IPS DF 4.7 (cell line): ENCODE results near the gene PCBP4.
A peak's percentile ranks its signal among the peaks of the same experiment; 100 is the strongest.

Source experiments
- DNase-seq: peaks from one replicate; pipeline ENCODE4 v3.0.0-alpha.2; 2013; ENCODE audit warnings: low spot score; ENCODE audit errors: extremely low read depth

Gene PCBP4

GRCh38 chr3:51955893-51956770, 11.1 kb downstream of the PCBP4 start:
- no peak for DNase-seq

- DNase-seq = no peak
Observed at GRCh38 chr3:51955175-51955892, 11.9 kb downstream of the PCBP4 start, which contains the start of gene GPR62. Gene GPR62, plus strand, starts transcription at chr3:51955381. Its CDS starts 272 bp downstream, at chr3:51955653.

GRCh38 chr3:51954713-51955112, 12.5 kb downstream of the PCBP4 start:
- DNase-seq = no peak

GRCh38 chr3:51954105-51954504, 13.1 kb downstream of the PCBP4 start:
- DNase-seq = no peak

DNA sequence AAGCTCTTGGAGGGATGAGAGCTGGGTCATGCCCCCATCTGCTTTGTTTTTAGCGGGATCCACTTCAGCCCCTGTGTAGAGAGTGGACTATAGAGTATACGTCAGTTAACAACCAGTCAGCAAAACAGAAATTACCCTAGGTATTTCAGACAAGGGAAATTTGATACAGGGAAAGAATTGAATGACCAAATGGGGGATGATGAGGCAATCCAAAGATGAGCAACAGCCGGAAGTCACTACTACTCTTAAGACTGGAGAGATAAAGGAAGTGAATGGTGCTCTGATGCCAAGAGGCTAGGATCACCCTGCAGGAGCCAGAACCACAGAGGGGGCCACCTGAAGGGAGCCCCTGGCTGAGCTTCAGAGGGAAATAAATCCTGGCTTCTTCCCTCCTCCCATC, 13.8 kb downstream of the PCBP4 start:
- DNase-seq = no peak

- no peak for DNase-seq
Observed at GRCh38 chr3:51950899-51951298, 16.4 kb downstream of the PCBP4 start.

DNA sequence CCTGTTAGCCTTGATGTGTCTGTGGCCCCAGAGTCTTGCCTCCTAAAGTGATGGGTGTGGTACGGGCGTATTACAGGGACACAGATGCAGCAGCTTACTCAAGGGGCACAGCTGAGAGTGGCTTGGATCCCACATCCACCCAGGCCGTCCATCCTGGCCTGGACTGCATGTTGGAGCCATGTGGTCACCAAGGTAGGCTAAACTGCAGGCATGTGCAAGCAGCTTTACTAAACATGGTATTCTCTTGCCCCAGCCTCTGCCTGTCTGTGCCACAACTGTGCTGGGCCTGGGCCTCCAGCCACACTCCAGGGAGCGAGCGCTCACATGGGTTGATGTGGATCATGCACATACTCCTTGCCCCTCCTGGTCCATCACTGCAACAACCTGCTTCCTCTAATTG, 18.1 kb downstream of the PCBP4 start:
- no peak for DNase-seq

GRCh38 chr3:51948016-51948580, 19.2 kb downstream of the PCBP4 start:
- DNase-seq = no peak

DNA sequence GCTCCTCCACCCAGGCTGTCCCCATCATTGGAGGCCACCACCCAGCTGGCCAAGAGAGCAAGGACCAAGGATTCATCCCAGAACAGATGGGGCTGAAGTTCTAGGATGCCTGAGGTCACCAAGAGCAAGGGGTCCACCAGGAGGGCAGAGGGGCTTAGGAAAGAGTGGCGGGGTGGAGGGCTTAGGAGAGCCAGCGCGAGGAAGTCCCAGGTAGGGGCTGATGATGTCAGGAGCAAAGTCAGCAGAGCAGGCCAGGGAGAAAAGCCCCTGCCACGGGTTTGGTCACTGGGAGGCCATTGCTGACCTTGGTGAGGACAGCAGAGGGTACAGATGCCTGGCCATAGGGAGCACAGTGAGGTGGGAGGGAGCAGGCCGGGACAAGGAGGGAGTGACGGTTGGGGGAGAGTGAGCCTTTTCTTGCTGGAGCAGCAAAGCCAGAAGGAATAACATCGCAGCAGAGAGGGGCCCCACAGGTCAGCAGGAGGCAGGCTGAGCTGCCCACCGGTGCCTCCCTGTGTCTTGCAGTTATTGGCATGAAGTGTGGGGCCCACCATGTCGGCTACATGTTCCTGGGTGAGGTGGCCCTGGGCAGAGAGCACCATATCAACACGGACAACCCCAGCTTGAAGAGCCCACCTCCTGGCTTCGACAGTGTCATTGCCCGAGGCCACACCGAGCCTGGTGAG, 19.9 kb downstream of the PCBP4 start:
- DNase-seq = no peak

DNA sequence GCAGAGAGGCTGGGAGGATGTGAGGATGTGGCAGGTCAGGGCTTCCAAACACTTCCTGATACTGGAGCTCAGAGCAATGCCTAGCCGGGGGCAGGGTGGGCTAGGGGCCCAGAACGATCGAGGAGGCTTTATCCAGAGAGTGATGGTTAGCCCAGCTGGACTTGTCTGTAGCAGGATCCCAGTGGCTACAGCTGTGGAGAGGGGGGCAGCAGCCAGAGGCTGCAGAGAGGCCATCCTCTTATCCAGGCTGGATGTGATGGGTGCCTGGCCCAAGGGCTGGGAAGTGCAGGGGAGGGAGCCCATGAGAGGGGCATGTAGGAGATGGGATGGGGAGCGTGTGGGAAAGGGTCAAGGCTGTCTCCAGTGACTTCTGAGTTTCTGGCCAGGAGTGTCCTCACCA, 20.5 kb downstream of the PCBP4 start:
- no peak for DNase-seq

- no peak for DNase-seq
Observed at GRCh38 chr3:51945926-51946705, 21.1 kb downstream of the PCBP4 start.

DNA sequence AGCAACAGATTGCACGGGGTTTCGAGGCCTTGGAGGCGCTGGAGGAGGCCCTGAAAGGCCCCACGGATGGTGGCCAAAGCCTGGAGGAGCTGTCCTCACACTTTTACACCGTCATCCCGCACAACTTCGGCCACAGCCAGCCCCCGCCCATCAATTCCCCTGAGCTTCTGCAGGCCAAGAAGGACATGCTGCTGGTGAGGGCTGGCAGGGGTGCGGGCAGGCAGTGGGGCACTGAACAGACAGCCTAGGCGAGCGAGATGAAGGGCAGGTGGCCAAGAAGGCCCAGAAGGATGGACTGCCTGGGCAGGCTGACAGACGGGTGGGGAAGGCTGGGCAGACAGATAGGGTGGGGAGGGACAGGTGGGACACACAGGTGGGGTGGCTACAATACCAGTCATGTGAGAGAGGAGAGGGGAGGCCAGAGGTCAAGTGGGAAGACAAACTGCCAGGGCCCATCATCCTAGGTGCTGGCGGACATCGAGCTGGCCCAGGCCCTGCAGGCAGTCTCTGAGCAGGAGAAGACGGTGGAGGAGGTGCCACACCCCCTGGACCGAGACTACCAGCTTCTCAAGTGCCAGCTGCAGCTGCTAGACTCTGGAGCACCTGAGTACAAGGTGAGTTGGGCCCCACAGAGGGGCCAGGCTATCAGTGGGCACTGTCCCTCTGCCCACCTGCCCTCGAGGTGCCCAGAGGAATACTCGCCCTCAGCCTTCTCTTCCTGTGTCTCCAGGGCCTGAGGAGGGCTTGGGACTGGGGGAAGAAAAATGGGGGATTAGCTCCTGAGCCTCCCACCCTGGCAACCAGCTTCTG, 22.0 kb downstream of the PCBP4 start:
- DNase-seq = no peak

- DNase-seq = no peak
Observed at GRCh38 chr3:51944451-51945021, 22.7 kb downstream of the PCBP4 start.

- DNase-seq = no peak
Observed at GRCh38 chr3:51943451-51944391, 23.5 kb downstream of the PCBP4 start.

- no peak for DNase-seq
Observed at GRCh38 chr3:51942603-51943450, 24.4 kb downstream of the PCBP4 start.

DNA sequence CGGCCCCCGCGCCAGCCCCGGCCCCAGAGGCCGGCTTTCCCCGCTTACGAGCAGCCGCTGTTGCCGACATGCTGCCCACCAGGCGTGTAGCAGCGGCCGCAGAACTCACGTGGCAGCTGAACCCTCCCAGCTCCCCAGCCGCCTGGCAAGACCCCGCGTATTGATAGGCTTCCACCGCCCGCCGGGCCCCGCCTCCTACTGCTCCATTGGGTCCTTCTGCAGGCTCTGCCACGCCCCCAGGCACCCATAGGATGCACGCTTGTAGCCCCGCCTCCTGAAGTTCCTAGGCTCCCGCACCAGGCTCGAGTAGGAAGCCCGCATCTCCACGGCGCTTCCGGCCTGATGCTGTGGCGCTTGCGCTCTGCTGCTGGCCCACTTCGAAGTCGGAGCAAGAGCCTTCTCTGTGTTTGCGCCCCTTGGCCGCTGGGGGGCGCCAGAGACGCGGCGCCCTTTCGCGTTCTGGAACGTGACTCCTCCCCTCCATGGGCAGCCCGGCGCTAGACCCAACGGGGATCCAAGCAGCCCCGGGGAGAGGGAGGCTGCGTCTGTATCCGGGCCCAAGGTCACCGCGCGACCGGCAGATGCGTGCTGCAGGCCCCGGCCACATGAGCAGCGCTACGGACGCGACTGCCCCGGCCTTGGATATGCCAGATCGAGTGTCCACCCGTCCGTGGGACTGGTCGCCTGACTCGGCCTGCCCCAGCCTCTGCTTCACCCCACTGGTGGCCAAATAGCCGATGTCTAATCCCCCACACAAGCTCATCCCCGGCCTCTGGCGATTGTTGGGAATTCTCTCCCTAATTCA, 25.3 kb downstream of the PCBP4 start, which contains the start of the genes PARP3 and RRP9:
Gene PARP3 (plus strand): TSS at position 566 of the 805 bp plus-strand sequence. CDS start 993 bp downstream, outside the sequence.
Gene RRP9 (minus strand): TSS at position 107 of the 805 bp plus-strand sequence. CDS start 37 bp downstream, at position 70.
- DNase-seq = peak; percentile 96

GRCh38 chr3:51941463-51941797, 25.8 kb downstream of the PCBP4 start:
- DNase-seq = no peak
